Stimulated activated CD4-positive, alpha-beta T cell treated with anti-CD3 and anti-CD28 coated beads, Interleukin-4, amount 100 ng/mL, for 24 hours (primary cell): ENCODE measurements around the gene TUFT1.

ENCODE experiments used
- DNase-seq: peaks from one replicate; pipeline ENCODE4 v3.0.0-alpha.2; 2020

The TUFT1 gene

GRCh38 chr1:151540982-151541377, 871 bp downstream of the TUFT1 start:
- DNase-seq, result no peak

GRCh38 chr1:151541752-151542151, 1.6 kb downstream of the TUFT1 start:
- DNase-seq, result no peak

GRCh38 chr1:151542710-151543129, 2.6 kb downstream of the TUFT1 start:
- DNase-seq, result no peak

GRCh38 chr1:151545542-151545941, 5.4 kb downstream of the TUFT1 start:
- DNase-seq, result no peak

GRCh38 chr1:151546011-151546925, 6.2 kb downstream of the TUFT1 start:
- DNase-seq, result no peak

GRCh38 chr1:151547119-151547899, 7.2 kb downstream of the TUFT1 start:
- DNase-seq, result no peak

GRCh38 chr1:151547900-151548230, 7.8 kb downstream of the TUFT1 start:
- DNase-seq, result no peak

- DNase-seq, result no peak
Measured at GRCh38 chr1:151549199-151549598, 9.1 kb downstream of the TUFT1 start.

GRCh38 chr1:151553659-151554058, 13.6 kb downstream of the TUFT1 start:
- no peak for DNase-seq

GRCh38 chr1:151556052-151556451, 15.9 kb downstream of the TUFT1 start:
- no peak for DNase-seq

GRCh38 chr1:151562661-151563060, 22.6 kb downstream of the TUFT1 start:
- DNase-seq, result no peak

- DNase-seq, result no peak
Measured at GRCh38 chr1:151563376-151563775, 23.3 kb downstream of the TUFT1 start.

GRCh38 chr1:151565502-151566189, 25.5 kb downstream of the TUFT1 start:
- DNase-seq, result no peak

- no peak for DNase-seq
Measured at GRCh38 chr1:151568626-151569088, 28.5 kb downstream of the TUFT1 start.

GRCh38 chr1:151570819-151571218, 30.7 kb downstream of the TUFT1 start:
- no peak for DNase-seq

GRCh38 chr1:151574575-151575529, 34.7 kb downstream of the TUFT1 start:
- no peak for DNase-seq

- no peak for DNase-seq
Measured at GRCh38 chr1:151577173-151577572, 37.1 kb downstream of the TUFT1 start.

- DNase-seq, result no peak
Measured at GRCh38 chr1:151578941-151579340, 38.8 kb downstream of the TUFT1 start.

- DNase-seq, result no peak
Measured at GRCh38 chr1:151579436-151580225, 39.5 kb downstream of the TUFT1 start.

- no peak for DNase-seq
Measured at GRCh38 chr1:151581451-151581850, 41.3 kb downstream of the TUFT1 start.

GRCh38 chr1:151581921-151582320, 41.8 kb downstream of the TUFT1 start:
- no peak for DNase-seq
